SU-DHL-6 (cell line): ENCODE data around the gene ITGB6.

ENCODE experiments used
- H2AFZ ChIP-seq: fragments of 200-600 bp; sonication (generic); 2 replicates; pipeline ENCODE4 v1.6.1; 2014; ENCODE audit warnings: low read depth, mild to moderate bottlenecking, moderate library complexity, mixed read lengths, antibody characterized with exemption, low read length; ENCODE audit not compliant: severe bottlenecking
- H3F3A ChIP-seq: fragments of 200-600 bp; shearing (Covaris generic); 2 replicates; pipeline ENCODE4 v1.6.0; 2016; ENCODE audit warnings: antibody characterized with exemption, mild to moderate bottlenecking; ENCODE audit not compliant: insufficient read depth
- H3K27ac ChIP-seq: fragments of 200-600 bp; sonication (generic); 2 replicates; pipeline ENCODE4 v1.5.1; 2016; ENCODE audit warnings: low read depth, mild to moderate bottlenecking, low read length, moderate library complexity, mixed read lengths
- H3K27me3 ChIP-seq: fragments of 200-600 bp; sonication (generic), shearing (Covaris generic); 2 replicates; pipeline ENCODE4 v1.6.0; 2014; ENCODE audit warnings: mild to moderate bottlenecking, low read length
- H3K36me3 ChIP-seq: fragments of 200-600 bp; sonication (generic); 2 replicates; pipeline ENCODE4 v1.6.1; 2014; ENCODE audit warnings: mild to moderate bottlenecking, low read length, mixed read lengths
- H3K4me2 ChIP-seq: fragments of 300-600, 200-600 bp; shearing (Covaris generic), sonication (generic); 2 replicates; pipeline ENCODE4 v1.6.0; 2014; ENCODE audit warnings: low read length, low read depth, mild to moderate bottlenecking; ENCODE audit not compliant: poor library complexity, severe bottlenecking
- H3K4me3 ChIP-seq: fragments of 200-600 bp; sonication (generic); 2 replicates; pipeline ENCODE4 v1.5.1; 2014; ENCODE audit warnings: antibody characterized with exemption, low read length, mild to moderate bottlenecking, mixed read lengths; ENCODE audit not compliant: insufficient read depth, poor library complexity, severe bottlenecking
- H3K79me2 ChIP-seq: fragments of 200-600 bp; sonication (generic); 2 replicates; pipeline ENCODE4 v1.6.1; 2014; ENCODE audit warnings: mild to moderate bottlenecking, low read length, moderate library complexity; ENCODE audit not compliant: insufficient read depth
- H3K9ac ChIP-seq: fragments of 200-600 bp; sonication (generic); 2 replicates; pipeline ENCODE4 v1.7.0; 2014; ENCODE audit warnings: mild to moderate bottlenecking, low read length
- H3K9me2 ChIP-seq: fragments of 200-600 bp; sonication (generic); replicated peaks from 2 replicates; pipeline ENCODE4 v1.6.1; 2014; ENCODE audit warnings: low read length; ENCODE audit not compliant: insufficient read depth
- H3K9me3 ChIP-seq: fragments of 200-600 bp; sonication (generic); 2 replicates; pipeline ENCODE4 v1.6.1; 2014; ENCODE audit warnings: low read length, mixed read lengths; ENCODE audit not compliant: insufficient read depth
- H4K20me1 ChIP-seq: fragments of 200-600 bp; sonication (generic); 2 replicates; pipeline ENCODE4 v1.6.1; 2014; ENCODE audit warnings: low read depth, mild to moderate bottlenecking, antibody characterized with exemption, low read length, moderate library complexity, mixed read lengths
- CTCF ChIP-seq: fragments of 200-600 bp; sonication (generic); IDR thresholded peaks from one replicate; pipeline ENCODE4 v1.5.1; 2017; ENCODE audit warnings: antibody characterized with exemption, mild to moderate bottlenecking, low read length, moderate library complexity; ENCODE audit not compliant: insufficient read depth, poor library complexity, severe bottlenecking
- EZH2phosphoT487 ChIP-seq: fragments of 200-600 bp; sonication (generic), shearing (Covaris generic); conservative IDR thresholded peaks from 2 replicates; pipeline ENCODE4 v1.6.1; 2018; ENCODE audit warnings: mild to moderate bottlenecking, antibody characterized with exemption, low read length, moderate library complexity, mixed read lengths

The ITGB6 gene

GRCh38 chr2:160180172-160180571 lies 19.9 kb downstream of the ITGB6 start:
- H3K9ac ChIP-seq: no peak overlapping the region
- H2AFZ ChIP-seq: no peak overlapping the region

DNA sequence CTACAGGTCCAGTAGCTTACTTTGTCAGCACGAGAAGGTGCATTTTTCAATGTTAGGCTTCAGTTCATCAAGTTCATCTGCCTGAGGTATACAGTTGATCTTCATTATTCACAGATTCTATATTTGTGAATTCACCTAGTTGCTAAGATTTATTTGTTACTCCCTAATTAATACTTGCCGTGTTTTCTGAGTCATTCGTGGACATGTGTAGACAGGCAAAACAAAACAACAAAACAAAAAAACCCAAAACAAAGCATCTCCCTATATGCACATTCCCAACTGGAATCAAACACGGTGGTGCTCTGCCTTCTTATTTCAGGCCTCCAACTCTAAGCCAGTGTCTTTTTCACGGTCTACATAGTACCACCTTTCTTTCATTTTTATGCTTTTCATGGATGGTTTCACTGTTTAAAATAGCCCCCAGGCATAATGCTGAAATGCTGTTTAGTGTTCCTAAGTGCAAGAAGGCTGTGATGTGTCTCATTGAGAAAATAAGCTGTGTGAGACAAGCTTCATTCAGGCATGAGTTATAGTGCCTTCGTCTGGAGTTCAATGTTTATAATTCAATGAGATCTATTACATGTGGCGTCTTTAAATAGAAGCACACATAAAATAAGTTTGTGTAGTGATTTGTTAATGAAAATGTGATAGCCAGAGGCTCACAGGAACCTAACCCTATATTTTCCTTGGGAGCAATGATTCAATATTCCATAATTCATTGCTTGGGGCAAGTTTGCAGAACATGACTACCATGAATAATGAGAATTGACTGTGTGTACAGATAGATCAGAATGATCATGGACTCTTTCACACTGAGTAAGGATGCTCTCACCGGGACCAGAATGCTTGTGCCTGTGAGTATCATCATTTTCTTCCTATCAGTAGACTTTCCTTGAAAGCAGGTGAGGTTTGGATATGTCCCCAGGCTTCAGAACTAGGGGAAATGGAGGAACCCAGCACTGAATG lies 24.6 kb downstream of the ITGB6 start:
- Histone ChIP-seq H3K9me2 (no peaks in the 10 kb centered on the region), H3K79me2 (no peaks in the 10 kb centered on the region), H3K36me3 (no peaks in the 10 kb centered on the region), H2AFZ (no peak overlapping the region), H3K4me2 (no peak overlapping the region), H3K27ac (no peak overlapping the region), H3K9ac (no peak overlapping the region), H3K27me3 (no peaks in the 10 kb centered on the region), H3K4me3 (no peak overlapping the region), H3F3A (no peaks in the 10 kb centered on the region), H3K9me3 (no peaks in the 10 kb centered on the region), H4K20me1 (no peaks in the 10 kb centered on the region)
- TF ChIP-seq EZH2phosphoT487: no peak
- no peak for TF ChIP-seq CTCF

More at GRCh38 chr2:160180172-160180571, 19.9 kb downstream of the ITGB6 start:
- Histone ChIP-seq H3K9me2 (no peaks in the 10 kb centered on the region), H3K79me2 (no peaks in the 10 kb centered on the region), H4K20me1 (no peaks in the 10 kb centered on the region), H3K4me3 (no peak overlapping the region), H3K27me3 (no peaks in the 10 kb centered on the region), H3F3A (no peaks in the 10 kb centered on the region), H3K4me2 (no peak overlapping the region), H3K9me3 (no peaks in the 10 kb centered on the region), H3K36me3 (no peaks in the 10 kb centered on the region), H3K27ac (no peak overlapping the region)
- TF ChIP-seq CTCF (no peak), EZH2phosphoT487 (no peak)

- Histone ChIP-seq H3K27me3 (no peaks in the 10 kb centered on the region), H4K20me1 (no peaks in the 10 kb centered on the region), H3K27ac (no peak overlapping the region), H3K79me2 (no peaks in the 10 kb centered on the region), H3K9ac (no peak overlapping the region), H3K9me3 (no peaks in the 10 kb centered on the region), H3K4me2 (no peak overlapping the region), H3F3A (no peaks in the 10 kb centered on the region), H3K36me3 (no peaks in the 10 kb centered on the region), H3K9me2 (no peaks in the 10 kb centered on the region), H3K4me3 (no peak overlapping the region), H2AFZ (no peak overlapping the region)
- TF ChIP-seq CTCF: no peak
- TF ChIP-seq EZH2phosphoT487: no peak
Observed at GRCh38 chr2:160174322-160174721, 25.8 kb downstream of the ITGB6 start.
